Endothelial cell of umbilical vein (primary cell): ENCODE measurements around the gene MRPL33. TPM values are rescaled to one million over a fixed set of nuclear protein-coding genes. Genes with fewer than 3 reads are reported as not detected.
A peak's percentile ranks its signal among the peaks of the same experiment; 100 is the strongest.

Experiments
- BruUV-seq: library from RNA; stranded (reverse); fragments of 400-500 nt; replicated peaks from 2 replicates; lab custom pipeline; 2021; lab: Mats Ljungman, UMichigan
- CTCF ChIA-PET: fragments of 300-600, 350-600 bp; sonication (Branson Sonifier 250); formaldehyde crosslinking; loops from one replicate; lab custom pipeline; 2021; ENCODE audit warnings: antibody characterized with exemption, inconsistent platforms; lab: Charles Lee
- POLR2A ChIA-PET: fragments of 300-600, 350-600 bp; sonication (Branson Sonifier 250); formaldehyde crosslinking; loops from one replicate; lab custom pipeline; 2021; ENCODE audit warnings: antibody characterized with exemption, inconsistent platforms; lab: Charles Lee
- DNase-seq: peaks from one replicate; pipeline ENCODE4 v3.0.0-alpha.2; 2011; ENCODE audit warnings: low read depth, low spot score
- FAIRE-seq: peaks from 2 replicates; lab custom pipeline; 2011; peaks lifted over from hg19 to GRCh38; lab: Jason Lieb, UNC
- H2AFZ ChIP-seq: 2 replicates; pipeline ENCODE4 v1.6.0; 2012; ENCODE audit warnings: low read depth, low read length, control low read depth, inconsistent platforms
- H3K27ac ChIP-seq: 2 replicates; pipeline ENCODE4 v1.5.1; 2011; ENCODE audit warnings: low read depth, mild to moderate bottlenecking, control low read depth, low read length, moderate library complexity; ENCODE audit not compliant: insufficient read depth
- H3K27me3 ChIP-seq, 2 experiments: 2 replicates each; pipeline versions ENCODE4 v1.6.0 to v1.6.1; 2011; ENCODE audit warnings: low read length in 2 of 2, mixed read lengths in 1 of 2; ENCODE audit not compliant: control insufficient read depth in 2 of 2, insufficient read depth in 2 of 2
- H3K36me3 ChIP-seq, 2 experiments: 2 replicates in 1 of 2; 3 replicates in 1 of 2; pipeline ENCODE4 v1.5.1; 2011; ENCODE audit warnings: low read length in 2 of 2, mild to moderate bottlenecking in 1 of 2, moderate library complexity in 1 of 2; ENCODE audit not compliant: control insufficient read depth in 2 of 2, insufficient read depth in 2 of 2; ENCODE audit errors: extremely low read depth in 1 of 2
- H3K4me1 ChIP-seq: 3 replicates; pipeline ENCODE4 v1.5.1; 2011; ENCODE audit warnings: mild to moderate bottlenecking, low read length; ENCODE audit not compliant: control insufficient read depth, insufficient read depth; ENCODE audit errors: extremely low read depth
- H3K4me2 ChIP-seq: 2 replicates; pipeline ENCODE4 v1.6.1; 2011; ENCODE audit warnings: low read length, control low read depth, mixed read lengths; ENCODE audit not compliant: insufficient read depth
- H3K4me3 ChIP-seq, 3 experiments: fragments of 200-600 bp in 1 of 3; sonication (generic), shearing (Covaris generic) in 1 of 3; replicated peaks in 1 of 3; 2 replicates each; pipeline ENCODE4 v1.5.1; 2011 to 2016; ENCODE audit warnings: control low read depth in 3 of 3, low read length in 3 of 3, mild to moderate bottlenecking in 2 of 3, inconsistent platforms in 1 of 3, low read depth in 1 of 3, moderate library complexity in 1 of 3; ENCODE audit not compliant: insufficient read depth in 1 of 3
- H3K79me2 ChIP-seq: 2 replicates; pipeline ENCODE4 v1.6.0; 2012; ENCODE audit warnings: low read length, inconsistent platforms; ENCODE audit not compliant: control insufficient read depth, insufficient read depth
- H3K9ac ChIP-seq: replicated peaks from 2 replicates; pipeline ENCODE3; 2011; ENCODE audit warnings: low read length, control low read depth; ENCODE audit not compliant: insufficient read depth; ENCODE audit errors: extremely low read depth
- H3K9me1 ChIP-seq: replicated peaks from 3 replicates; pipeline ENCODE4 v1.6.0; 2011; ENCODE audit warnings: mild to moderate bottlenecking, low read length; ENCODE audit not compliant: control insufficient read depth, insufficient read depth; ENCODE audit errors: extremely low read depth
- H3K9me3 ChIP-seq: replicated peaks from 2 replicates; pipeline ENCODE4 v1.5.1; 2012; ENCODE audit warnings: low read length, inconsistent platforms; ENCODE audit not compliant: control insufficient read depth, insufficient read depth
- H4K20me1 ChIP-seq: replicated peaks from 2 replicates; pipeline ENCODE3; 2011; ENCODE audit warnings: mild to moderate bottlenecking, low read length; ENCODE audit not compliant: control insufficient read depth, insufficient read depth; ENCODE audit errors: extremely low read depth
- EZH2 ChIP-seq: IDR thresholded peaks from 2 replicates; pipeline ENCODE4 v1.6.1; 2012; ENCODE audit warnings: borderline replicate concordance, low read depth, mild to moderate bottlenecking, moderate library complexity, low read length, inconsistent platforms; ENCODE audit not compliant: severe bottlenecking
- FOS ChIP-seq: IDR thresholded peaks from 2 replicates; pipeline ENCODE4 v1.6.1; 2011; ENCODE audit warnings: mild to moderate bottlenecking, low read length, moderate library complexity, borderline replicate concordance; ENCODE audit not compliant: insufficient read depth
- GATA2 ChIP-seq: IDR thresholded peaks from 2 replicates; pipeline ENCODE4 v1.7.0; 2011; ENCODE audit warnings: low read depth, mild to moderate bottlenecking, moderate library complexity, mixed read lengths, low read length; ENCODE audit not compliant: insufficient read length, insufficient read depth
- JUN ChIP-seq: IDR thresholded peaks from 2 replicates; pipeline ENCODE4 v1.6.1; 2011; ENCODE audit warnings: borderline replicate concordance, low read depth; ENCODE audit not compliant: insufficient read length, insufficient read depth
- POLR2A ChIP-seq: IDR thresholded peaks from 2 replicates; pipeline ENCODE4 v1.6.1; 2012; ENCODE audit warnings: low read depth, mild to moderate bottlenecking, control low read depth, low read length
- POLR2AphosphoS5 ChIP-seq: IDR thresholded peaks from 2 replicates; pipeline ENCODE4 v1.6.1; 2012; ENCODE audit warnings: low read depth, mild to moderate bottlenecking, control low read depth, low read length, moderate library complexity; ENCODE audit not compliant: insufficient read depth
- dilution Hi-C: fragments of 300-500 bp; cut with MboI; formaldehyde crosslinking; loops from one replicate; pipeline ENCODE4 v1.15.0; 2019; ENCODE audit warnings: low sequenced_read_pairs; ENCODE audit not compliant: extremely low pct_ligation_motif_present
- intact Hi-C: fragments of 100-400 bp; cut with micrococcal nuclease; formaldehyde crosslinking; loops from one replicate; pipeline ENCODE4 v1.10.0; 2022
- polyA plus RNA-seq, 4 experiments: library from polyadenylated mRNA; depleted of rRNA in 3 of 4; stranded (reverse) in 3 of 4; unstranded in 1 of 4; fragments of >200 nt; gene quantifications; 2 replicates each; pipeline versions ENCODE4 v1.2.1 to v1.2.3, GENCODE V29; 2011 to 2012; ENCODE audit warnings: missing spikeins in 1 of 4
- total RNA-seq: library from RNA; stranded (reverse); gene quantifications from 2 replicates; pipeline ENCODE4 v1.2.3, GENCODE V29; 2021
- TF ChIP-seq, protein P1 (sequence below), 2 donors: IDR thresholded peaks; 1 replicate in 1 of 2; 2 replicates in 1 of 2; pipeline ENCODE4 v1.5.1; 2011; ENCODE audit warnings: low read length in 2 of 2, mild to moderate bottlenecking in 2 of 2, moderate library complexity in 2 of 2, control low read depth in 1 of 2, inconsistent platforms in 1 of 2, low read depth in 1 of 2; ENCODE audit not compliant: insufficient read depth in 1 of 2; ENCODE audit errors: extremely low read depth in 1 of 2

Gene MRPL33
- total and polyA plus RNA-seq, 2 donors (not counting 3 experiments of a cell fraction or from before 2014, with no cell fraction given): 36.1 to 97.4 TPM

DNA sequence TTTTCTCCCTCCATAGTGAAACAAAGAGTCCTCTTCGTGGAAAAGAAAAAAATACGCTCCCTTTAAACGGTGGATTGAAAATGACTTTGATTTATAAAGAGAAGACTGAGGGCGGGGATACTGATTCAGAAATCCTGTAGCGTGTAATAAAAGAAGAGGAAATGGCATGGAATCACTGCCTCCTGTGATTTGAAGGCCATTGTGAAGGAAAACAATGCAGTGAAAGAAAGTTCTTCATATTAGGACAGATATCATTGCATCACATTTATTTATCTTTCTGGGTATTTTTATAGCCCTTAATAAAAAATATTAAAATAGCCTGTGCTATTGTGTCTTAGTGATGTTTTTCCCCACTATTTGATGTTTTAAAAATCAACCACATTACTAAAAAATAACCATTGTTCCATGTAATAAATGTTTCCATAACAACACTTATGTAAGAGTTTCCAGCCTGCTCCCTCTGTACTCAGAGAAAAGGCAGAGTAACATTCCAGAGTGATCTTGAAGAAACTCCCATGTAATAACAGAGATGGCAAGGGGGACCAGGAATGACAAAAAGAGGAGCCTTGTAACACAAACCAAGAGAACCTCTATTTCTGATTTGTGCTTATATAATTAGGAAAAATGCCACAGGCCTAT is 8.0 kb downstream of the MRPL33 start:
- ChIA-PET CTCF (interaction anchor here (1.2 to 1.9 kb wide), 3 partner anchors 13 to 25 kb away, joined by 4 to 8 read pairs (median 5); no protein-coding TSS in a partner anchor), POLR2A (no interaction called here)
- peak overlapping the region; percentile 96 for H3K27ac ChIP-seq
- H3K36me3 ChIP-seq: peaks cover 0 to 3% of the 10 kb centered on the region in 2 experiments
- DNase-seq (peak; percentile 94), FAIRE-seq (peak; percentile 79)
- H3K9me1 ChIP-seq: no peaks in the 10 kb centered on the region
- TF ChIP-seq POLR2AphosphoS5 (no peak), JUN (peak; percentile 48), FOS (no peak), EZH2 (no peak), POLR2A (peak; percentile 15), GATA2 (no peak)
- TF ChIP-seq, protein P1, sequence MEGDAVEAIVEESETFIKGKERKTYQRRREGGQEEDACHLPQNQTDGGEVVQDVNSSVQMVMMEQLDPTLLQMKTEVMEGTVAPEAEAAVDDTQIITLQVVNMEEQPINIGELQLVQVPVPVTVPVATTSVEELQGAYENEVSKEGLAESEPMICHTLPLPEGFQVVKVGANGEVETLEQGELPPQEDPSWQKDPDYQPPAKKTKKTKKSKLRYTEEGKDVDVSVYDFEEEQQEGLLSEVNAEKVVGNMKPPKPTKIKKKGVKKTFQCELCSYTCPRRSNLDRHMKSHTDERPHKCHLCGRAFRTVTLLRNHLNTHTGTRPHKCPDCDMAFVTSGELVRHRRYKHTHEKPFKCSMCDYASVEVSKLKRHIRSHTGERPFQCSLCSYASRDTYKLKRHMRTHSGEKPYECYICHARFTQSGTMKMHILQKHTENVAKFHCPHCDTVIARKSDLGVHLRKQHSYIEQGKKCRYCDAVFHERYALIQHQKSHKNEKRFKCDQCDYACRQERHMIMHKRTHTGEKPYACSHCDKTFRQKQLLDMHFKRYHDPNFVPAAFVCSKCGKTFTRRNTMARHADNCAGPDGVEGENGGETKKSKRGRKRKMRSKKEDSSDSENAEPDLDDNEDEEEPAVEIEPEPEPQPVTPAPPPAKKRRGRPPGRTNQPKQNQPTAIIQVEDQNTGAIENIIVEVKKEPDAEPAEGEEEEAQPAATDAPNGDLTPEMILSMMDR (IDR thresholded peaks at IDR 0.05; ENCODE audit: extremely low read depth in 1 of 2, insufficient read depth in 1 of 2, low read depth in 1 of 2, low read length in 2 of 2): no peak
- H2AFZ ChIP-seq: no peak overlapping the region
- BruUV-seq: TSS peak; percentile 30
- no peak overlapping the region for H3K4me3 ChIP-seq
- intact Hi-C loops (loop anchor here (1.0 to 10.0 kb wide), 4 partner anchors 20 to 495 kb away; no protein-coding TSS in a partner anchor), dilution Hi-C loops (no loop called here)
- no peaks in the 10 kb centered on the region for H3K27me3 ChIP-seq
- H4K20me1 ChIP-seq: no peaks in the 10 kb centered on the region
- no peaks in the 10 kb centered on the region for H3K9me3 ChIP-seq
- H3K4me1 ChIP-seq: peaks cover 23% of the 10 kb centered on the region
- peak overlapping the region; percentile 80 for H3K4me2 ChIP-seq
- H3K9ac ChIP-seq: peak overlapping the region; percentile 85
- peaks cover 38% of the 10 kb centered on the region for H3K79me2 ChIP-seq
